Panc1 (cell line): Measurements from ENCODE around the gene LHFPL2.

Experiments used
- CTCF ChIP-seq: fragments of 450-650 bp; IDR thresholded peaks from 2 replicates; pipeline ENCODE4 v1.5.1; 2017; ENCODE audit warnings: mild to moderate bottlenecking
- POLR2AphosphoS5 ChIP-seq: IDR thresholded peaks from 2 replicates; pipeline ENCODE4 v1.6.1; 2012; ENCODE audit warnings: mild to moderate bottlenecking, low read depth, low read length, moderate library complexity
- SIN3A ChIP-seq: IDR thresholded peaks from 2 replicates; pipeline ENCODE4 v1.6.1; 2012; ENCODE audit warnings: low read depth, mild to moderate bottlenecking, low read length, moderate library complexity, borderline replicate concordance; ENCODE audit not compliant: insufficient read depth

DNA sequence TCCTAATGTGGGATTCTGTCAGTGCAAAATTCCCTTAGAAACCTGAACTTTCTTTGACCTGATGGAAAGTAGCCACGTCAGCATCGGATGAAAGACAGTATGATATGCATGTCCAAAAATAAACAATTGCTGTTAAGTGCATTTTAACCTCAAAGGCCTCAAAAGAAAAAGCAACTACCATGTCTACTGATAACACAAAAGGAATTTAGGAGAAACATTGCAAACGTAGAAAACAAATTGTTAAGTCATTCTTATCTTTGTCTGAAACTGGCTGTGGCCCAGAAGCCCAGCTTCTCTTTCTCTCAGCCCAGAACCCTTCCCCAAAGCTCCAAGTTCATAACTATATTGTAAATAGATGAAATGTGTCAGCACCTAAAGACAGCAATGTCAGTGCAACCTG lies 11.1 kb upstream of the LHFPL2 start:
- TF ChIP-seq CTCF = no peak
- TF ChIP-seq SIN3A = no peak
- no peak for TF ChIP-seq POLR2AphosphoS5
